Stimulated activated CD4-positive, alpha-beta T cell treated with anti-CD3 and anti-CD28 coated beads, Interleukin-1b, Interleukin-23, amount 100 ng/mL, for 4 hours (primary cell): ENCODE results near the gene EXOG.
A peak's percentile ranks its signal among the peaks of the same experiment; 100 is the strongest.

Experiments used
- DNase-seq, 2 donors: peaks; one replicate each; pipeline ENCODE4 v3.0.0-alpha.2; 2020; ENCODE audit warnings: low read depth in 2 of 2

EXOG gene

DNA sequence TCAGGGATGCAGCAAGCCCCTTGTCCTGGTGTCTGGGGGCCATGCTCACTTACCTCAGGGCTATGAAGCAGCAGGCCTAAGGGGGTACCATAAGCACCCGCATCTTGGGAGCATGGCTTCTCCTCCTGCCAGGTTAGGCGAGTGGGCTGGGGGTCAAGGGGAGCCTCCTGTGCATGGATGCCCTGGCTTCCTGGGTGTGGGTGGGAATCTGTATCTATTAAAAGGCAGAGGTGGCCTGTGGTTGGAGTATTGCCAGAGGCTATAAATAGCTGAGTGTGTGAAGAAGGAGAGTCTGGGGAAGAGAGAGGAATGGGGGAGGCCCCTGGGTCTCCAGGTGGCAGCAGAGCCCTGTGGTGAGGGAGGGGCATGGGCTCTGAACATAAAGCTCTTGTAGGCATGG lies 22.9 kb upstream of the EXOG start:
- DNase-seq = no peak

DNA sequence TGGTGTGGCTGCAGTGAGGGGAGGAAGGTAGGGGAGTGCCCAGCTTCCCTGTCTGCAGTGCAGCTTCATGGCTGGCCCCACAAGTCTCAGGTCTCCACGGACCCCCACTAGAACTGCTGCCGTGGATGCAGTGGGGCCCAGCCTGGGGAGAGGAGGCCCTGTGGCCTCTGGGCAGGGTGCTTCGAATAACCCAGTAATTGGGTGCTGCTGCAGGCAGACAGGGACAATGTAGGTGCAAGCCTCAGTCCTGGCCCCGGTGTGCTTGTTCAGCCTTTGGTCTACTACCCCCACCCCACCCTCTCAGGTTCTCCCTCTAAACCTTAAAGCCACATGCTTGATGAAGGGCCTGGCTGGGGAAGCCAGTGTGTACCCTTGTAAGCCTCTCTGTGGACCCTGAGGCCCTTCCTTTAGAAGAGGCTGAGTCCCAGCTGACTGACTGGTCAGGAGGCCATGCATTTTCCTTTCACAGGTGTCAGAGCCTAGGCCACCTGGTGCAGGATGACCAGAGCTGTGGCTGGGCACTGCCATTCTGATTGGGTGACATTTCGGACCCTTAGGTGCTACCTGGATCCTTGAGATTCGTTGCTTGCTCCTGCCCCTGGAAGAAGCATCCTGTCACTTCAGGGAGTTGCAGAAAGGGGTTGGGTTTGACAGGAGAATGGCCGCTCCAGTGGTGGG lies 21.1 kb upstream of the EXOG start:
- no peak for DNase-seq

DNA sequence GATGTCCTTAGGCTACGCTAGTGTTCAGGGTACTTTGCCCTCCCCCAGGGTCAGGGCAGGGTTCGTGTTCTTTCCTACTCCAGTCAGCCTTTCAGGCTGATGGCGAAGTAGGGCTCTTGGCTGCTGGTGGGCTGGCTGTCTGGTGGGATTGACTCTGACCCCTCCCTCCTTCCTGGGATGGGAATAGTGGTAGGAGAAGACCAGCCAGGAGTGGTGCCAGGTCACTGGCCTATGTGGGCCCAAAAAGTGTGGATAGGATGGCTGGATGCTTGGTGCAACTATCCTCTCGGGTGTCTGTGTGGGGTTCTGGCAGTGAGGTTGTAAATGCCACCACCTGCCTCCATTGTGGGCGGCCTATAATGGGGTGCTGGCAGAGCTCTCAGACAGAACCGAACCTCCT lies 20.4 kb upstream of the EXOG start:
- DNase-seq = no peak

DNA sequence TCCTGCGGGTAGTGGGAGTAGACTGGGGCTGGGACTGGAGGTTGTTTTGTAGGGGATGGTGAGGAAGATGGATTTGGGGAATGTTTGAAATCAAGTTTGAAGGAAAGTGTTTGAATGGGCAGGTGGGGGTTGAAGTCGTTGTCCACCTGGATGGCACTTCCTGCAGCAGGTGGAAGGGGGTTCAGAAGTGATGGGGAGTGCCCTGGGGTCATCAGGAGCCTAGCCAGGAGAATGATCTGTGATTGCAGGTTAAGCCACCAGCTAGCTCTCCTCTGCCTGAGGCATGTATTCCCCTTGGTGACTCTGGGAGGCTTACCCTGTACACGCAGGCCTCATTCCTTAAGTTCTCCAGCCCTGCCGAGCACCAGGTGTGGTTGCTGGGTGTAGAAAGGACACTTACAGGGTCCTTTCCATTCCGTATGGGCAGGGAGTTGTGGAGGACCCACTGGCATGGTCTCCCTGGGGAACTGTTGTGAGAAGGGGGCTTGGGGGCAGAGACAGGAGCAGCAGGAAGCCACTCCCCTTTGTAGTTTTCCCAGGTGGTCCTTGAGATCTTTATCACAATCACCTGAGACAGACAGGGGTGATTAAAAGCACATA lies 19.9 kb upstream of the EXOG start:
- no peak for DNase-seq

DNA sequence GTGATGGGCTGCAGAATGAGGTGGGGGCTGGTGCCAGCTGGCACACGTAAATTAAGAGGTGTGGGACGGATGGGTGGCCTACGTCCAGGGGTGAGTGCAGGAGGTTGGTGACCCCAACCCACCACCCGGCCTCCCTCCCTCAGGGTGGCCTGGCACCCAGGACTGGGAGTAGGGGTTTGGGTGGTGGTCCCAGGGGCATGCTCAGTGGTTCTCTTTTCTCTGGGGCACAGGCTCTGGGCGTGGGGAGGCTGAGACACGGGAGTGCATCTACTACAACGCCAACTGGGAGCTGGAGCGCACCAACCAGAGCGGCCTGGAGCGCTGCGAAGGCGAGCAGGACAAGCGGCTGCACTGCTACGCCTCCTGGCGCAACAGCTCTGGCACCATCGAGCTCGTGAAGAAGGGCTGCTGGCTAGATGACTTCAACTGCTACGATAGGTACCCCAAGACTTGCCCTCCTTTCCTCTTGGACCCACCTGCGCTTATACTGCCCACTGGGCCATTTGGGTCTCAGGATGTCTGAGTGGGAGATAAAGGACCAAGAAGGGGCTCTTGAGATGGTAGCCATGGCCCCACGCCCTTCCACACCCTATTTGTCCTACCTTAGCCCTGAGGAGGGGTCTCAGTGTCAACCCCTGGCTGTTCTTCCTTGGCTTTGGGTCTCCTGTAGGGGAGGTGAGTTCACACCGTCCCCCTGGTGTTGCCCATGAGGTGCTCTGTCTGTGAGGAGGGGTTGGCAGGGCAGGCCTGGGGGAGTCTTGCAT lies 18.9 kb upstream of the EXOG start:
- no peak for DNase-seq

DNA sequence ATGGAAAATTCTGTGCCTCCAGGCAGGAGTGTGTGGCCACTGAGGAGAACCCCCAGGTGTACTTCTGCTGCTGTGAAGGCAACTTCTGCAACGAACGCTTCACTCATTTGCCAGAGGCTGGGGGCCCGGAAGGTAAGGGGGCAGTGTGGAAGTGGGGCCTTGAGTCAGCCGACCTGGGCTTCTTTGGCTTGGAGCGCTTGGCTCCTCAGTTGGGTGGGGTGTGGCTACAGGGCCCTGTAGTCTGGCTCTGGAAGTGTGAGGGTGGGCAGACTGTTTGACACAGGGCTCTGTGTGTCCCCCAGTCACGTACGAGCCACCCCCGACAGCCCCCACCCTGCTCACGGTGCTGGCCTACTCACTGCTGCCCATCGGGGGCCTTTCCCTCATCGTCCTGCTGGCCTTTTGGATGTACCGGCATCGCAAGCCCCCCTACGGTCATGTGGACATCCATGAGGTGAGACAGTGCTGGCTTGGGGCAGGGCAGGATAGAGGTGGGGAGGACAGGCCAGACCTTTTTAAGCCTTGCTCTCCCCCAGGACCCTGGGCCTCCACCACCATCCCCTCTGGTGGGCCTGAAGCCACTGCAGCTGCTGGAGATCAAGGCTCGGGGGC lies 18.2 kb upstream of the EXOG start:
- DNase-seq = no peak

DNA sequence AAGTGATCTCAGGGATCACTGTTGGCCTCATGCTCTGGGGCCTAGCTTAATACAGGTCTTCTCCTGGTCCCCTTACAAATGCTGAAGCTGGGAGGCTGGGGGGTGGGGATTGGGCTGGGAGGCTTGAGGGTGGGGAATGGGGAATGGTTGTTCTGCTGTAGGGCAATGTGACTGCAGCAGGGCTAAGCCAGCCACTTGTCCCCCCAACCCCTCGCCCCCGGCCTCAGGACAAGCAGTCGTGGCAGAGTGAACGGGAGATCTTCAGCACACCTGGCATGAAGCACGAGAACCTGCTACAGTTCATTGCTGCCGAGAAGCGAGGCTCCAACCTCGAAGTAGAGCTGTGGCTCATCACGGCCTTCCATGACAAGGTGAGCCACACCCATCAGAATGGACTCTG lies 17.2 kb upstream of the EXOG start:
- DNase-seq = no peak

DNA sequence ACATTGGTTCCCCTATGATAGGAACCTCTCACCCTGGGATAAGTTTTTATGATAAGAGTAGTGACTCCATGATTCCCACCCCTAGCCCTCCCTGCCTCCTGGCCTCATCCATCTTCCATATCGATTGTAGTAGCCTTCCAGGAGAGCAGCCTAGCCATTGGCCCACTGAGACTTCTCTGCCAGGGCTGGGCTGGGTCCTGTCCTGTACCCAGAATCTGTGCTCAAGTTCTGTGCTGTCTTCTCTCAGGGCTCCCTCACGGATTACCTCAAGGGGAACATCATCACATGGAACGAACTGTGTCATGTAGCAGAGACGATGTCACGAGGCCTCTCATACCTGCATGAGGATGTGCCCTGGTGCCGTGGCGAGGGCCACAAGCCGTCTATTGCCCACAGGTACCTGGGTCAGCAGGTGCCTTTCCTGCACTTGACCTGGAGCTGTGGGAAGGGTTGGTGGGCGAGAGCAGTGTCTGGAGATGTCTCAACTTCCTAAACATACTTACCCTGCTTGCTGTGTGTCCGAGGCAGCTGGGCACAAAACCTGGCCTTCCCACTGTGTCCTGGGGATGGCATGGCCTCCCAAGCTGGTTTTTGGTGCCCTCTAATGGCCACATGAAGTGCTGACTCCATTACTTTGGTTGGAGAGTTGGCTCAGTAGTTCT lies 16.6 kb upstream of the EXOG start:
- DNase-seq = peak; percentile 24 to 26

DNA sequence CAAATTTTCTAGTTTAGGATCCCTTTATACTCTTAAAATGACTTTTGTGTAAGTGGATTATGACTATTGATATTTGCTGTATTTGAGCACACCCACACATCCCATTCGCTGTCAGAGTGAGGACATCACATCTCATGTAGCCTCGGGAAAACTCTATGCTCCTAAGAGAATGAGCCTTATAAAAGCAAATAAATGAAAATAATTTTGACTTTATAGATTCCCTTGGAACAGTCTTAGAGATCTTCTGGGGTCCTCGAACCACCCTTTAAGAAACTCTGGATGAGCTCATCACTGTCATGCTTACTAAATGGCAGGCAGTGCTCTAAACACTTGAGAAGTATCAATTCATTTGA lies 16.1 kb upstream of the EXOG start:
- DNase-seq = no peak

DNA sequence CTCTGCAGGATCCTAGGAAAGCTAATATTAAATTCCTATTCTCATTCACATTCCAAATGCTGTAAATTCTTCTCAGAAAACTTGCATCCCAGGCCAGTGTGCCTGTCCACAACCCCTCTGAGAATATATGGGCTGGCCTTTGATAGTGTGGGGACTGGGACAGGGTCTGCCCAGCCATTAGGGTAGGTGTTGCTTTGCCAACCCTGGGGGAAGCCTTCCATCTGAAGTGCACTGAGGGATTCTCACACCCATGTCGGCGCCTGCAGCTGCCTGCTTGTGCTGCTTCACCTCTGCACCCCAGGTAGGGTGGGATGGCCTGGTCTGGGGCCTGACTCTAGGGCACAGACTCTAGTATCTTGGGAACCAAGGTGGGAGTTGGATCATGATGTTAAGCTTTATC lies 15.2 kb upstream of the EXOG start:
- DNase-seq = no peak

DNA sequence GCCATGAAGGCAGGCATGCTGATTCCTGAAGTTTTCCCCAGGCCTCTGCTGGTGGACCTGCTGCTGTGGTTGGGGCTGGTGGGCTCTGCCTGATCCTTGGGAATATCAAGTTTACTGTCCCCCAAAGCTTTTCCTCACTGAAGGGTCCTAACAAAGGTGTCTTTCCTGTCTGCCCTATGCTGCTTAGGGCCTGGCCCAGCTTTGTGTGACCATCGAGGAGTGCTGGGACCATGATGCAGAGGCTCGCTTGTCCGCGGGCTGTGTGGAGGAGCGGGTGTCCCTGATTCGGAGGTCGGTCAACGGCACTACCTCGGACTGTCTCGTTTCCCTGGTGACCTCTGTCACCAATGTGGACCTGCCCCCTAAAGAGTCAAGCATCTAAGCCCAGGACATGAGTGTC lies 13.2 kb upstream of the EXOG start:
- no peak for DNase-seq

DNA sequence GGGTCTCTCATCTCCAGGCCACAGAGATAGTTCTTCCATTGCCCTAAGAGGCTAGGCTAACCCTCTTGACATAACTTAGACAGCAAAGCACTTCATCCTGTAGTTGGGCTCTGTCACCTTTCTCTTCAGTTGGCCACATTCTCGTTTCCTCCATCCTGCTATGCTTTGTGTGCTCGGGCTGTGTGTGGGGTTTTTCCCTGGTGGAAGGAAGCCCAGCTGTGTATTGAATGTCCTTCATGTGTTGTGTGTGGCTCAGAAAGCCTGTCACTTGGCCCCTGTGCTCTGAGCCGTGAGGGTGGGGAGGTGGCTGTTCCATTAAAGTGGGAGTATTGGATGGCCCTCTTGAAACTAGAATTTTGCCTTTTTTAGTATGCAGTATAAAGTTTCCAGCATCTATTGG lies 8.8 kb upstream of the EXOG start:
- no peak for DNase-seq

DNA sequence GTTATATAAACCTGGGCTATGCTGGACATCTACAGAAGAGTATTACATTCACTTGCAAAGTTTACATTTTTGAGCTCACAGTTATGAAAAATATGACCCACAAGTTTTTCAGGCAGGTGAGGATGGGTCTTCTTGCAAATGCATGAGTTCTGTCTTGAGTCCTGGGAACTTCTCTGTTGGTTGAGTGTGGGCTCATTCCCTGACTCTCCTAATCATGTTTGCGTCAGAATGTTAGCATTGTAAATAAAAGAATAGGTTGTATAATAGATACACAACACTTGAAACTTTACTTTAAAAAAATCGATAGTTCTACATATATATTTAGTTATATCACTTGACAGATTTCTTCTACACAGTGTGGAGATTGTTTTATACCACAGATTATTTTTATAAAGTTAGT lies 7.2 kb upstream of the EXOG start:
- no peak for DNase-seq

DNA sequence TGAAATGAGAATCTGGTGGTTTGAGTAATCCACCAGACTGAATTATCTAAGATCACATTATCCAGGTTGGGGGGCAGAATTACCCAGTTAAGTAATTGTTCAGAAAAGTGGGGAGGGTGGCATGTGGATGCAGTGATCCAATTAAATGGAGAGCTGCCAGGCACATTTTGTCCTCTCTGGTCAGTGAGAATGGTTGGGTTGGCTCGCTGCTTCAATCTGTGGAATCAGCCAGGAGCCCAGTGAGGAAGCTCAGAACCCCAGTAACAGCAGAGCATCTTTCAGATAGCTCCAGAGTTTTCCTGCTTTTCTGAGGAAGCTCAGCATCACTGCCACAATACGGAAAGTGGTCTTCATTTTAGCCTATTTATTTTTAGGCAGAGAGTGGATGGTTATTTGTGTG lies 6.4 kb upstream of the EXOG start:
- DNase-seq = no peak

DNA sequence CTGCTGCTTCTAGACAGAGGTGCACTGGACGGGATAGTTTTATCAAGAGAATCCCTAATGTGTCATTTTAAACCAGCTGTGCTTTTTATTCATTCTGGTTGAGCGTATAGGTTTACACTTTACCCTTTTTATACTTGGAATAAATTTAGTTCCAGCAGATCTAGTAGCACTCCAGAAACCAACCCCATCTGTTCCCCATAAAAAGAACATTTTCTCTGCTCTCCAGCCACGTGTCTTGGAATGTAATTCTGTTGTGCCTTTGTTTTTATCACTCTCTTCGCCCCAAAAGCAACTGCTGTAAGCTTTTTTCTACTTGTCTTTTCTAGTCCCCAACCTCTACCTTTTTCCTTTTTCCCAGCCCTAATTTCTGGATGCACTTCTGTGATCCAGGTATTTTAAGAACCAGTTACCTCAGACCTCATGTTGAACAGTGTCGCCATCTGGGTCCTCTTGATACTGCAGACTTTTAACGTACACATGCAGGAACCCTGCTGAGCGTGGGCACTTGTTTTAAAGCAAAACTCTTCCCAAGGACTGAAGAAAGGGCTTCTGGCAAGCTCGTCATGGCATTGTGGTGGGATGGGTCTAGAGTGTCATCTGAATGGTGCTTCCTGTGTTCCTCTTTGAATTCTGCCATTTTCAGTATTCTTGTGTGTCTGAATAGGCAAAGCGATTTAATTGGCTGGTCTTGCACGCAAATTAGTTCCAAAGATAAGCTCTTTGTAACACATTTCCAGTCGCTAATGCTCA lies 5.7 kb upstream of the EXOG start:
- no peak for DNase-seq

DNA sequence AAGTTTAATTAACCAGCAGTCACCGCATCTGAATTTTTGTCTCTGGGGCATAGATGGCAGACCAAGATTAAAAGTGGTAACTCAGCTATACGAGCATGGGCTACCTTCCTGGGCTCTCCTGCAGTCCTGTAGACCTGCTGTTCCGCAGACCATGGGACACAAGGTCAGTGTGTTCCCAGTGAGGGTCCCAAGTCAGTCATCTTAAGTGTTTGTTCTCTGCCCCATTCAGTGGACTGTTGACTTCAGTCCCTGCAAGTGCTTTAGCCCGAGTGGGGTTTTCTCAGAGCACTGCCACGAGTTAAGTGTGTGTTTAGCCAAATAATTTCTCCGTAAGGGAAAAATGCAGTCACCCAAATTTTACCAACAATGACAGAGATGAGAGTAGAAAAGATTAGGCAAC lies 4.9 kb upstream of the EXOG start:
- DNase-seq = no peak

DNA sequence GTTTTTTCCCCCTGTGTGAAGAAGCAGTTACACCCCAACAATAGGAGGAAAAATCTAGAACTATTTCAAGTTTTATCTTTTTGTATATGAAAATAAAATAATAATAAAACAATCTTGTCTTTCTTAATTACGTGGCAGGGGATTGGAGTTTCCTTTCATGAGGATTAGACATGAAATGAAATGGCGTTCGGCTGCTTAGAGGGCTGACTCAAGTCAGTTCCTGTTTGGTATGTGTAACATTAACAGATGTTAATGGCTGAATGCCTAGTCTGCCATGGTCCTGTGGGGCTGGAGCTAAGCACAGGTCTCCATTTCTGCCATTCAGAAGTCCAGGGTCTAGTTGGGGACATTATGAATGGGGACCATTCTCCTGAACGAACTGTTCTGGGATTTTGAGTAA lies 3.1 kb upstream of the EXOG start:
- no peak for DNase-seq

DNA sequence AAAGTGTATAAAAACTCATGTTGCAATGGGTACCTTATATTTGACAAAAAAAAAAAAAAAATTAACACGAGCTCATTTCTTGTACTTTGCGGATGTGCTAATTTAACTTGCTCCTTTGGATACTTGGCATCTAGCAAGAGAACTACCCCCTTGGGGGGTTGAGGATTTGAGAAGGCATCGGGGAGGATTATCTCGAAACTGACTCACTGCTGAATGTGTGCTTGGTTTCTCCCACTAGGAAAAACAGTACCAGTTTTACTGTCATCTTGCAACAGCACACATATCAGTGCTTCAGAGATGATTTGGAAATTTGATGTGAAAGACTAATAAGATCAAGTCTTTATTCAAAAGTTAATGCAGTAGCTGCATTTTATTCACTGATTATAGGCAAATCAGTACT lies 891 bp downstream of the EXOG start:
- DNase-seq = no peak

DNA sequence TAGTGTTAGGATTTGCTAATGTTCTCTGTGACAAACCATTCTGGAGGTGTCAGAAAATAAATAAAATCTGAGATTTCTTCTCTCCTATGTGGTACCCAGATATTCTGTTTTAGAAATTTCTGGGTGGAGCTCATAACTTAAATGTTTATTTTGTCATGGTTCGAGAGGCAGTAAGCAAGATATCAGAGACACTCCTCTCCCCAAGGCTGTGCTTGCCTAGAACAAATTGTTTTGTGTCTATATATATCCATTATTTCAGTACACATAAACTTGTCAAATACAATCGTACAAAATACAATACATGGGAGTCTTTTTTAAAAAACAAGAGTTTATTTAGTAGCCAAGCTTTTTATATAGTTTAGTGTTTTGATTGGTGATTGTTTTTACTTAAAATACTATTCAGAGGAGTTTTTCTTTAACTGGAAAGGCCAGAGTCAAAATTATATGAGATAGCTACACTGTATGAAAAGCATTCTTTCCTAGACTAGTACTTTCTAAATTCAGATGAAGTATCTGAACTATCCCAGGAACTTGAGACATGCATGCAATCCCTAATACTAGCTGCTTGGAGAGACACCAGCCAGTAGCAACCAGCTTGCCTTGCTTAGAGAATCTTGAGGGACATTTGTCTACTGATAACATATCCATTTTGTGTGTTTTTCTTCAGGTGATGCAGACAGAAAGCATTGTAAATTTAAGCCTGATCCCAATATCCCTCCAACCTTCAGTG lies 4.7 kb downstream of the EXOG start:
- no peak for DNase-seq

DNA sequence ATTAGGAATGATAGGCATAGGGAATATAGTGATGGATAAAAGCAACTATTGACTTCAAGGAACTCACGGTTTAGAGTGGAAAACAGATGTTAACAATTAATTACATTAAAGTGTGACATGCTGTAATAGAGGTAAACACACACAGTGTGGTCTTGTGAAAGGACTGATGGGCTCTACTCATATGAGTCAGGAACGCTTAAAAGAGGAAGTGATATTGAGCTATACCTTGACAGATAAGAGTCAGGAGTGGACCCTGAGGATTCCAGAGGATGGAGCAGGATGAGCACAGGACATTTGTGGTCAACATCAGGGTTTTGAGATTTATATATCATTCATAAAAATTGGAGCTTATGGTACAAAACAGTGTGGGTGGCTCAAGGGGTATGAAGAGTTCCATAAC lies 11.0 kb downstream of the EXOG start:
- no peak for DNase-seq

DNA sequence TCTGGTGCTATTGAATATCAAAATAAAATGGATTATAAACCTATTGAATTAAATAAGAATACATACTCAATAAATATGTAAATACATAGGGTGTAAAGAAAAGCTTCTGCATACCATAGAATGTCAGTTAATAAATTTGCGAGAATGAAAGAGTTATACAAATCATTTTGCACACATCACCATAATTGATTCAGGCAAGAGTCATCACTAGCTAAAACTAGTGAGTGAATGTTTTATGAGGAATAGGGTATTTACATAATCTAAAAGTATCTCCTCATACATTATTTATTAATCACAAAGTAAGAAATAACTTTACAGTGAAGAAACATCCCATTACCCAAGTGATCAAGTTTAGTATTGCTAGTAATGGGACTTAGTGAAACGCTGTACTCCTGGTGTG lies 13.6 kb downstream of the EXOG start:
- no peak for DNase-seq
